SIG-M5 (cell line): ENCODE data around the gene CIART.
"Not testable (repeated sequence)": the region's sequence is repeated elsewhere in the genome, so short reads cannot be mapped to it uniquely, and the experiment has no call there.

Source experiments
- DNase-seq: peaks from one replicate; lab custom pipeline; 2025; lab: John Stamatoyannopoulos, UW

Gene CIART, protein sequence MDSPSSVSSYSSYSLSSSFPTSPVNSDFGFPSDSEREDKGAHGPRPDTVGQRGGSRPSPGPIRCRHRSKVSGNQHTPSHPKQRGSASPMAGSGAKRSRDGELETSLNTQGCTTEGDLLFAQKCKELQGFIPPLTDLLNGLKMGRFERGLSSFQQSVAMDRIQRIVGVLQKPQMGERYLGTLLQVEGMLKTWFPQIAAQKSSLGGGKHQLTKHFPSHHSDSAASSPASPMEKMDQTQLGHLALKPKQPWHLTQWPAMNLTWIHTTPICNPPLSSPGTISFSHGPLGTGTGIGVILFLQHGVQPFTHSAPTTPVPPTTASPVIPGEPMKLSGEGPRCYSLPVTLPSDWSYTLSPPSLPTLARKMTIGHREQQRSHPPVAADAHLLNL

DNA sequence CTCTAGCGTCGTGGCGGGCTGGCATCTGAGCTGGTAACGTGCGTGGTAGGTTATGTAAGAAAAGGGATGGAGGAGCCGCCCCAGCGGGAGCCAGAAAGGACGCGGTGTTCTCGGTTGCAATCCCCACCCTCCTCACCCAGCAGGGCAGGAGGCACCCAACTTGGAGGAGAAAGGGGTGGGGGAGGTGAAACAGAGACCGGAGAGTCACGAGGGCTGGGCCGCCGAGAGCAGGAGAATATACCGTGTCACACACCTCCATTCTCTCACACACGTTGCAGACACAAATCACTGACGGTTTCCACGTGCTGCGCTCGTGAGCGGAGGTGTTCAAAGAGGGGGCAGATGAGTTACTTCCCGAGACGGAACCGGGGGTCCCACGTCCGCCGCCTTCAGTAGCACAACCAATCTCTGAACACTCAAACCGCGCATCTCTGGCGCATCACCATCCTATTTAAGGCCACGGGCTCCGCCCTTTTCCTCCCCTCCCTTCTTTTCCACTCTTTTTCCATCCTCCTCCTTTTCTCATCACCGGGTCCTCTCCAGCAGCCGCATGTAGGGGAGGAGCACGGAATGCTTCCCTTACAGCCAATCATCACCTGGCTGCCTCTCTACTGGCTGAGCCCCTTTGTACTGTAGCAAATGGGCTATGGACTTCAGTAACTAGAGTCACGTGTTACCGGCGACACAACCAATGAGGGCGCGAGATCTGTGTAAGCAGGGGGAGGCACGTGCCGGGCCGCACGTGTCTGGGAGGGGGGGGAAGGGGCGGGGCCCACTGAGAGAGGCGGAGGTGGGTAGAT is at the start of gene CIART:
TSS of gene CIART (plus strand) at position 797 of the 800 bp plus-strand sequence. CDS start 714 bp downstream, outside the sequence.
- DNase-seq: no peak

DNA sequence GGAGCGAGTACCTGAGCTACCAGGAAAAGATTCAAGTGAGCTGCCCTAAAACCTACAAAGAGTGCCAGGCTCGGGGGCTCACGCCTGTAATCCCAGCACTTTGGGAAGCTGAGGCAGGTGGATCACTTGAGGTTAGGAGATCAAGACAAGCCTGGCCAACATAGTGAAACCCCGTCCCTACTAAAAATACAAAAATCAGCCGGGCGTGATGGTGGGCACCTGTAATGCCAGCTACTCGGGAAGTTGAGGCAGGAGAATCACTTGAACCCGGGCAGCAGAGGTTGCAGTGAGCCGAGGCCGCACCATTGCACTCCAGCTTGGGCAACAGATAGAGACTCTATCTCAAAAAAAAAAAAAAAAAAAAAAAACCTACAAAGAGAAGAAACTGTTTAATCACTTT is 49.4 kb upstream of the CIART start:
- DNase-seq: not testable (repeated sequence)

DNA sequence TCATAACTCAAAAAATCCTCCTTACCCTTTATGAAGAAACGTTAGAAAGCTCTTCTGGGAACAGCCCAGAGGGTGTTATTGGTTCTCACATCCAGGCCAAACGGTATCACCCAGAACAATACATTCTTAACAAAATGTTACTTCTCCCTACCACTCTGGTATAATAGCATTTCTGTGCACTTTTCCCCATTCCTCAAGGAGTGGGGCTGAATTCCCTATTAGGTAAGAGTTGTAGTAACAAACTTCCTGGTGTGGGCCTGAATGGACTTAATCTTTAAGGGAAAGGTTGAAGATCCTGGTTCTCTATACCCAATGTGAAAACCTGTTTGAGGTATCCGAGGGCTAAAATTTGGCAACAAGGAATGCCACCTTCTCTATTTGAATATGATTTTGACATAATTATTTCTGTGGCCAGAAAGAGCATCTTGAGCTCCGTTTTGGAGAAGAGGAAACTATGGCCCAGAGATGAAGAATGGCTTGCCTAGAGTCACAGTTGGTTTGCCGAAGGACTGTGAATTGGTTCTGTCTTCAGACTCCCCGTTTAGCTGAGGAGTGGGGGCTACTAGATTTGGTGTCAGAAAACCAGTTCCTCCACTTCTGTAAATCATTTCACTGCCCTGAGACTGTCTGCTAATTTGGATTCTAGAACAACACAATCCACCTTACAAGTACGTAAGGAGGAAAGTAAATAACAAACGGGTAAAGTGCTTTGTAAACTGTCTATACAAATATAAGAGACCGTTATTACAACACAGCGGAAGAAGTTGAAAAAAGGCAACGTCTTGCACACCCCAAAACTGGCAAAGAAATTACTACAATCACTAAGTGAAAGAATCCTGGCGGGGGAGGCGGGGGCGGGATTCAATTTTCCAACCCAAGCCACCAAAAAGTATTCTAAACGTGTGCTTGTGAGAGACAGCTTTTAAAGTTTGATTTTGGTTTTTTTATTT is 48.7 kb upstream of the CIART start:
- DNase-seq: no peak

DNA sequence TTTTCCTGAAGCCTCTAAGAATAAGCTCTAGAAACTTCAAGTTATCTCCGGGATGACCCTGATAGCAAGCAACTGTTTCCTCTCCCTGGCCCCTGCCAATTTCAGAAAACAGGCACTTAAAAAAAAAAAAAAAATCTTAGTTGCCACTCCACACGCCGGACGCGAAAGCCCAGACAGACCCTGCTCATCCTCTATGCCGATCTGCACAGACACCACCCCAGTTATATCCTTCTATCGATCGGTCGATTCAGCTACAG is 48.1 kb upstream of the CIART start:
- DNase-seq: no peak

DNA sequence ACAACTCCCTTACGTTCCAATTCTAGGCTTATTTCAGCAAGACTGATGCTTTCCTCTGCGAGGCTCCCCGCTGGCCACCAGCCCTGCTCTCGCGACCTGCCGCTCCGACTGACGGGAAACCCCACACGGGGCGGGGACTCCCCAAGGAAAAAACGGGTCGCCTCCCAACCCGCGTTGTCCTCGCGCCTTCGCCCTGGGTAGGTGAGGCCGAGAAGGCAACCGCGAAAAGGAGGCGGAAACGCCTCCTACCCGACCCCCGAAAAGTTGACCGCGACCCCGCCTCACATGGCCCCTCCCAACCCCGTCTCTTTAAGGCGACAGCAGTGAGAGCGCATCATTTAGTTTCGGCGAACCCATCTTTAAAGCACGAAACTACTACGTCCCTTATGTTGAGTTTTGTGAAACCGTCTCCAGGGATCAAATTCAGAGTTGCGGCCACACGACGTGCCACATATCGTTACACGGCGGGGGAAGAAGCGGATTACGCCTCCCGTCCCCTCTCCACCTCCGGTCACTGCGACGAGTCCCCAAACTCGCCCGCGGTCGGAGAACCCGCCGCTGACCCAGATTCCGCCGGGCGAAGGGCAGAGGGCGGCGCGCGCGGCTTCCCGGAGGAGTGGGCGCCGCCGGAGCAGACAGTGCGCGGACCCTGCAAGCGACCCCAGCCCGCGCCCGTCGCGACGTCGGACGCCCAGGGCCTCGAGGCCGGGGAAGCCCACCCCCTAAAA is 47.6 kb upstream of the CIART start:
- peak; percentile 75 for DNase-seq

DNA sequence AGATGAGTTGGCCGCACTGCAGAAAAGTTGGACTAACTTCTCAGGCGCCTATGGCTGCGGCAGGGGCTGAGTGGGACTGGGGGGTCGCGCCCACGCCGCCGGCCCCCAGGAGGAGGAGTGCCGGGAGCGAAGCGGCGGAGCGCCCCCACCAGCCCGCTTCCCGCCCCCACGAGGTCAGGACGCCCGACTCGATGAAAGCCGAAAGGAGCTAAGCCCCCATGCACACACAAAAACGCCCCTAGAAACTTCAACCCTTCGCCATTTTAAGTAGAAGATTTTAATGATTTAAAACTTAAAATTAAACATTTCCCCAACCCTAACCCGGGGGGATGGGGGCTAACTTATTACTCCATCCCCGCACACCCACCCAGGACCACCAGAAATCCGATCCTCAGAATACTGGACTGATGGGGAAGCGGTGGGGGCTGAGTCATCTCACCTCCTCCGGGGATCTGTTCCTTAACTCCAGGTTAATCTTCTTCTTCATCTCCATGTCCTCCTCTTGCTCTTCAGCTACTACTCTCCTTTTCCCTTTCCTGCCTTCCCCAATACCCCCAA is 47.0 kb upstream of the CIART start:
- DNase-seq: no peak

DNA sequence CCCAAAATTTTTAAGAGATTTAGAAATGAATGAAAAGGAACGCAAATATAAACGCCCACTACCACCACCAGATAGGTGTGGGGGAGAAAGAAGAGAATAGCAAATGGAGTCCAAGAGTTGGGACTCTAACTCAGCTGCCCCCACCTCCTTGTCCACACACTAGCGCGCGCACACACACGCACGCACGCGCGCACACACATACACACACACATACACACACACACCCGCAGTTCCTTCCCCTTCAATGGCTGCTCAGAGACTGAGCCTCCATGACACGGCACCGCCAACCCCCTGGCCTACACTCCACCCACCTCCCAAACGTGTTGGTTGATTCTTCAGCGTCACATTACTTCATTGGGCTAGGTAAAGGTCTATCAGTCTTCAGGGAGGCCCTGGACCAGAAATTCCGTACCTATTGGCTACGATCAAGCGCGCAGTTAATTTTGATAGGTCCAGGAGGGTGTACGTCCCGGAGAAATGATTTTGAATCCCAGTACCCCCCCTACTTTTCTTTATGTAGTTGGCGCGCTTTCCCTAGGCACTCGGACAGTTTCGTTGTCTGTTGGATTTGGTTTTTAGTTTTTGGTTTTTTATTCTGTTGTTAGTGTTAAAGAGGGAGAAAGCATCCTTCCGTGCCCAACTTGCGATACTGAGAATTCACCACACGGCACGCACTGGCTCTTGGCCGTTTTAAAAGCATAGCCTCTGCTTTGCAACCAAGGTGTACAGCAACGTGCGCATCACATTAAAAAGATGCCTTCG is 46.3 kb upstream of the CIART start, which contains the start of gene ANP32E:
TSS of gene ANP32E (minus strand) at position 261 of the 762 bp plus-strand sequence. CDS start 326 bp downstream, outside the sequence.
- peak; percentile 100 for DNase-seq

DNA sequence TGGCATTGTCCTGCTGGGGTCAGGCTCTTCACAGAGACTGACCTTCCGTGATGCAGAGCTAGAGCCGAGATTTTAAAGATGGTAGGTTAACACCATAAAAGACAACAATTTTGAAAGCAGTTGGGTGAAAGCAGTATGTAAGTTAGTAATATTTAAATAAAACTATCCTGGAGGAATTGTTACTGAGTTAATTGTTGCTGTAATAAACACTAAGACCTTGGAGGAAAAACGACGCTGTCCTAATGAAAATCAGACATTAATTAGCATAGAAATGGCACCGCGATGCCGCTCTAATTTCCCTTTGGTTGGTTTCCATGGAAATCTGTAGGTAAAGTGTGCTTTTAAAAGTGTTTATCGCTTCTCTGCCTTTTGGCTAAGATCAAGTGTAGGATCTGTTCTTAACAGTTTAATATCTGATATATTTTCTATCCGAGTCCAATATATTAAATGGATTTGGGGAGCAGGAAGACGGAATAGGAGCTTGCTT is 45.7 kb upstream of the CIART start:
- DNase-seq: no peak

DNA sequence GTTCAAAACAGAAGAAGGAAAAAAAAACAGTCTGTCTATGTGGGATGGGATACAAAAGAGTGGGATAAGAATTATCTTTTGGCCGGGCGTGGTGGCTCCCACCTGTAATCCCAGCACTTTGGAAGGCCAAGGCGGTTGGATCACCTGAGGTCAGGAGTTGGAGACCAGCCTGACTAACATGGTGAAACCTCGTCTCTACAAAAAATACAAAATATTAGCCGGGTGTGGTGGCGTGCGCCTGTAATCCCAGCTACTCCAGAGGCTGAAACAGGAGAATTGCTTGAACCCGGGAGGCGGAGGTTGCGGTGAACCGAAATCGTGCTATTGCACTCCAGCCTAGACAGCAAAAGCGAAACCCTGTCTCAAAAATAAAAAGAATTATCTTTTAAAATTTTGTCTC is 45.2 kb upstream of the CIART start:
- not testable (repeated sequence) for DNase-seq

DNA sequence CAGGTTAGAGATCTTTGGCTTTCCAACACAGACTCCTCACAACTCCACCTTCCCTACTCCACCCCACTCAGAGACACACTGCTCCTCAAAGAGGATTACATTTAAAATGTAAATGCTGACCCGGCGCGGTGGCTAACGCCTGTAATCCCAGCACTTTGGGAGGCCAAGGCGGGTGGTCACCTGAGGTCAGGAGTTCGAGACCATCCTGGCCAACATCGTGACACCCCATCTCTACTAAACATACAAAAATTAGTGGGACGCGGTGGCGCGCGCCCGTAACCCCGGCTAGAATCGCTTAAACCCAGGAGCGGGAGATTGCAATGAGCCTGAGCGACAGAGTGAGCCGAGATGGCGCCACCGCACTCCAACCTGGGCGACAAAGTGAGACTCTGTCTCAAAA is 44.6 kb upstream of the CIART start:
- DNase-seq: no peak

DNA sequence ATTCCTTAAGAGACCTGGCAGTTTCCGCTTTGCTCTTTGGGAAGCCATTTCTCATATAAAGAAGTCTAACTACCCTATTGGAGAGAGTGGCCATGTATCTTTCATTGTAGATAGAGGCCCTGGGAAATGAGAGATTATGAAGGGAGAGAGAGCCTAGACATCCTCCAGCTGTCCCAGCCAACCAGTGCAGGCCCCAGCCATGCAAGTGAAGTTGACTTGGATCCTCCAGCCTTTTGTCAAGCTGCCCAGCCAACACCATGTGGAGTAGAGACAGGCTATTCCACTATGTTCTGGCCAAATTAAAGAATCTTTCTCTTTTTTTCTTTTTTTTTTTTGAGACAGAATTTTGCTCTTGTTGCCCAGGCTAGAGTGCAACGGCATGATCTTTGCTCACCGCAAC is 39.4 kb upstream of the CIART start:
- no peak for DNase-seq

DNA sequence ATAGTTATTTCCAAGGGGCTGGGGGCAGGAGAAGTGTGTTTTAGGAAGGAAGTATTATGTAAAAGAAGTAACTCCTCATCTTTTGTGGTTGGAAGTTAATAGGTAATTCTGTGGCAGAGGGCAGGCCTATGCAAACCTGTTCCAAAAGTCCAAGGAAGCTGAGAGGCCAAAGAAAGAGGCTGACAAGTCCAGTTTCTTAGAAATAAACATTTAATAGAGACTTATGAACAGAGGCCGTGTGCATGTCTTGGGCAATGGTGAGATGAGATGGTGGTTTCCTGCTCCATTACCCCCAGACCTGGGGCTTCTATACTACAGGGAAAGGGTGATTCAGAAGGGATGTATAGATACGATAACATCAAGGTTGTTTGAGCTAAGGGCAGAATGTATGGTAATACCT is 32.4 kb upstream of the CIART start:
- no peak for DNase-seq

DNA sequence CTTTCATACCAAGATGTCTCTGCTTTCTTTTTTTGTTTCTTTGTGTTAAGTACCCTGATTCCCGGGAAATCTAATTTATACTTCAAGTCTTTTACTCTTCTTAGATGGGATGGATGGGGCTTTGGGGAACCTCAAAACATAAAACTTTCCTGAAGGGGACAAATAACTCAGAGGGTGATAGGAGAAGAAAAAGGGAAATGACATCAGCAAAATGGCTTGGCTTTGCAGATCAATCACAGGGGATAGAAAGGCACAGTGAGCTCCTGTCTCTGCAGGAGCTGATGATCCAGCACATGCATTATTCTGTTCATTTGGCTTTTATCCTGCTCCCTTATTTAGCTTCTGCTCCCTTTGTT is 26.2 kb upstream of the CIART start:
- no peak for DNase-seq

DNA sequence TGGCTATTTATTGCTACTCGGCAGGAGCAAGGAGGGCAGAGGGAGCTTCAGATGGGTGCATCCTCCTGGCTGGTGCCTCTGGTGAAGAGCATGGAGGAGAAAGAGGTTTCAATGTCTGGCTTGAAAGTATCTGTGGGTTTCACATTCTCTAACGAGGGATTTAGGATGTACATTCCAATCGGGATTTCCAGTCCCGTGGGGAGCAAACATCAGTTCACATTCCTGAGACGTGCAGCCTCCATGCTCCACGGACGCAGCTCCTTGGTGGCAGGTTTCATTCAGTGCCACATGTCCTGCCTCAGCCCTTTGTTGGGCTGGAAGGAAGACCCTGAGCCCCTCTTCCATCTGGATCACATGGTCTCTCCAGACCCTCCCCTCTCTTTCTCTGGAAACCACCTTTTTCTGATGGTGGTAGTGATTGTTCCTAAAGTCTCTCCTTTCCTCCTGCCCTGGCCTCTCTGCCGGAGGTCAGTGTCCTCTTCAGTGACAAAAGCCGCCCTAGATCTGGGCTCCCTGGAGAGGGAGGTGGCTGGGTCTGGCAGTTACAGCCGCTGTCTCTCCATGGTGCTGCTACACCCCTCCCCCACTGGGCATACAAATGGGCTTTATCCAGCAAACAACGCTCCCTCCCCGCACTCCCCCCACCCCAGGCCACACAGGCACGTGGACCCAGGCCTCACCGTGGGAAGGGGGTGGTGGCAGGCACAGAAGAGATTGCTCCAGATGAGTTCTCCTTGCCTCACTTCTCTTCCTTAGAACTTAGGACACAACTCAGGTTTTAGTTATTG is 25.6 kb upstream of the CIART start:
- DNase-seq: no peak

DNA sequence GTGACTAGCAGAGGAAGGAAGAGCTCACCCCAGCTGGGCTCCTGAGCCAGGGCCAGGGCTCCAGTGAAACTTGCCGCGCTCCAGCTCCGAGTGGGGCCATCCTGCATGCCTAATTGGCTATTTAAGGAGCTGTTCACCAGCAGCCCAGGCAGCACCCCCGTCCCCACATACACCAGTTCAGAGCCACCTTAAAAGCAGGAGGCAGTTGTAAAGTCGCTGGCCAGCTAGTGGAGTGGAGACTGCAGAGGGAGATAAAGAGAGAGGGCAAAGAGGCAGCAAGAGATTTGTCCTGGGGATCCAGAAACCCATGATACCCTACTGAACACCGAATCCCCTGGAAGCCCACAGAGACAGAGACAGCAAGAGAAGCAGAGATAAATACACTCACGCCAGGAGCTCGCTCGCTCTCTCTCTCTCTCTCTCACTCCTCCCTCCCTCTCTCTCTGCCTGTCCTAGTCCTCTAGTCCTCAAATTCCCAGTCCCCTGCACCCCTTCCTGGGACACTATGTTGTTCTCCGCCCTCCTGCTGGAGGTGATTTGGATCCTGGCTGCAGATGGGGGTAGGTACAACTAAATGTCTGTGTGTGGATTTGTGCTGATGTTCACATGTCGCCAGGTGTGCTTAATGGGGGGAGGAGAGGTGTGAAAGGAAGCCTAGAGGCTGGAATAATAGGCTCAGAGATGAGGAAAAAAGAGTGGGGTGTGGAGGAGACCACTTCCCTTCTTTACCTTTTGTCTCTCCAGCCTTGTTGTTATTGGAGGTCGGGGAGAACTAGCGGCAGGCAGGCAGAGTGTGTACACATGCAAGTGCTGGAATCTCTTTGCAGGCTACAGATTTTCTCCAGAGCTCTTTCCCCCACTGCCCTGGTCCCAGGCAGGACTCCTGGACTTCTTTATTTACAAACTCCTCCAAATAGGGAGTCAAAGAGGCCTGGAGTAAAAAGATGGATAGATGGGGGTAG is 24.4 kb upstream of the CIART start, which contains the start of gene CA14:
TSS of gene CA14 (plus strand) at position 151 of the 962 bp plus-strand sequence. CDS start at position 506, 355 bp downstream.
- DNase-seq: no peak

DNA sequence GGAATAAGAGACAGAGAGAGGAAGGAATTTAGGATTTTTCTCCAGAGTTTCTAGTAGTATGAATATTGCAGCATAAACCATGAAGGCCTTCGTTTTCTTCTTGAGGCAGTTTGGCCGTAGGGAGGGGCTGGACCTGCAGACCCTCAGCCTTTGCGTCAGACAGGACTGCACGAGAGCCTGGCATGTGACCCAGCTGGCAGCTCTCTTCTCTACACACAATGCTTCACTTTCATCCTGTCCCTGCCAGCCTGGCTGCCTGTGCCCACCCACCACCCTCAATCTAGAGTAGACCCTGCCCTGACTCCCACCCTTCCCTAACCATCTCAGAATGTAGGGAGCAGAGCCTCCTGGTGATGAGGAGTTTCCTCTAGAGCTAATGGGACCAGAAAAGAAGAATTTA is 23.1 kb upstream of the CIART start:
- DNase-seq: no peak

DNA sequence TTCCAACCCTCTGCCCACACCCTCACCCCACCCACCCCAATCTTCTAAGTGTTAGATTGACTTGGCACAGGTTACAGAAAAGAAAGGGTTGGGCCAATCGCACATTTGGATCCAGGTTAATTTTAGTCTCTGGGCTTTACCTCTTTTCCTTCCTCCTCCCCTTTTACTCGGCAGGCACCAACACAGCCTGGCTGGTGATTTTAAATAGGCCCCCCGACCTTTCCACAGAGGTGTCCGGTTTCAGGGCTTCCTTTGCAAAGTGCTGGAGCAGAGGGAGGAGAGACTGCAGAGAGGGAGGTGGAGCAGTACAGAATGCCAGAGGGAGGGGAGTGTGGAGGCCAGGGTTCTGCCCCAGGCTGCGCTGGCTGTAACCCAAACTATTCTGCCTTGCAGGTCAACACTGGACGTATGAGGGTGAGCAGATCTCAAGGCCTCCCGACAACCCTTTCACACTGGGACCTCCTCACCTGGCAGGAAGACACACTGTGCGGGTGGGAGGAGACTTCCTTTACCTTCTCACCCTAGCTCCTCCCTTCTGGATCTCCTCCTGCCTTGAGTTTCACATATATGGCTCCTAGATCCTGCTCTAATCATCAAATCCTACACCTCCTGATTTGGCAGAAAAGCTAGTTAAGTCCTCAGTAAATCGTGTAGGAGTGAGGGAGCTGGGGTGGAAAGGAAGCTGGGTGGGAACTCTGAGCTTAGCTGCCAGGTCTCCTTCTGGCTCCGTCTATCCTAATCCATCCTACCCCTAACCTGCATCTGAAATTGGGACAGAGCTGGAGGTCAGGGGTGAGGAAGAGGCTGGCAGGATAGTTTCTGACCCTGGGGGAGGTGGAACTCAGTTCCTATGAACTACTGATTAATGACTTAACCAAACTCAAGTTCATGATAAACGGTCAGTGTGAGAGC is 22.3 kb upstream of the CIART start:
- no peak for DNase-seq
